ENCODE results near the gene RRAGD.

Gene RRAGD

DNA sequence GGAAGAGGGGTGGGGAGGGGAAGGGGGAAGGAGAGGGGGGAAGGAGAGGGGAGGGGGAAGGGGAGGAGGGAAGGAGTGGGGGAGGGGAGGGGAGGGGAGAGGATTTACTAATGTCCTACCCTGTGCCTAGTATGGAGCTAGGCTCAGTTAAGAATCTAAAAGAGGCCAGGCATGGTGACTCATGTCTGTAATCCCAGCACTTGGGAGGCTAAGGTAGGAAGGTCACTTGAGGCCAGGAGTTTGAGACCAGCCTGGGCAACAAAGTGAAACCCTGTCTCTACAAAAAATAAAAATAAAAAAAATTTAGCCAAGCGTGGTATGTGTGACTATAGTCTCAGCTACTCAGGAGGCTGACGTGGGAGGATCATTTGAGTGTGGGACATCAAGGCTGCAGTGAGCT lies 72.5 kb downstream of the RRAGD start:
- DNase-seq (ENCODE audit: low read depth, low spot score), result no peak
- no peak for TF ChIP-seq CTCF (IDR thresholded peaks at IDR 0.05; ENCODE audit: low read depth, low read length)

DNA sequence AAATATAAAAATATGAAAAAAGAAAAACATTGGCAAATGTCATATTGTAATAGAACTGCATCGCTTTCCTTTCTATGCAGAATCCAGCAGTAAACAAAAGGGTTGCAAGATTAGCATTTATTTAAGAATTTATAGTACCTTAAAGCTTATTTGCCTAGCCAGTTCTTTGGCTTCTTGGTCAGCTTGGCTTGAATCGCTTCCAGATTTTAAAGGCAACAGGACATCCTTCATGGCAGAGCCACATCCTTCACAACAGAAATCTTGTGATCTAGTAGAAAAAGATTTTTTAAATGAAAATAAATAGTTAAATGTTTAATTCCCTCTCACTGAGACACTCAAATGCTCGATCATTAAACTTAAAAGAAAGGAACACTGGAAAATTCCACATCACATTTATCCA lies 76.9 kb downstream of the RRAGD start:
- TF ChIP-seq CTCF (IDR thresholded peaks at IDR 0.05; ENCODE audit: low read depth, low read length), result no peak
- no peak overlapping the region for H3K4me3 ChIP-seq (ENCODE audit: low read depth, low read length)
- in situ Hi-C loops (cut with HindIII; ENCODE audit: low sequenced_read_pairs), result no loop called here
- DNase-seq (ENCODE audit: low read depth, low spot score), result no peak

More for the DNA sequence above, 72.5 kb downstream of the RRAGD start:
- in situ Hi-C loops (cut with HindIII; ENCODE audit: low sequenced_read_pairs), result no loop called here
- H3K4me3 ChIP-seq (ENCODE audit: low read depth, low read length), result no peak overlapping the region

DNA sequence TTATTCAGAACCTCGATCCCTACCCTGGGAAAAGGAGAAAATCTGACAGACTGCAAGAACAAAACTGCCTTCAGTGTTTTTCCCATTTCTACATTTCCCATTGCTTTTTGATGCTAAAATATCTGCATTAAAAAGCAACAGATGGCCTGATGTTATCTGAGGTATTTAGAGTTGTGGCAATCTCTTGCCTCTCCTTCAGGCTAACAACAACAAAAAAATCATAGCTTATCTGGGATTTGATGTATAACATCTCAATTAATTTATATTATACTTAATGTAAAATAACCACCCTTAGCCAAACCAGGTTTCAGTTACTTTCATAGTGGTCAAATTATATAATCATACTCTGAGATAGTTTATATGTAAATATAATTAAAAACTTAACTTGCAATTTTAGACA lies 81.2 kb downstream of the RRAGD start:
- no peak overlapping the region for H3K4me3 ChIP-seq (ENCODE audit: low read depth, low read length)
- in situ Hi-C loops (cut with HindIII; ENCODE audit: low sequenced_read_pairs), result no loop called here
- no peak for DNase-seq (ENCODE audit: low read depth, low spot score)
- no peak for TF ChIP-seq CTCF (IDR thresholded peaks at IDR 0.05; ENCODE audit: low read depth, low read length)

GRCh38 chr6:89328976-89329375 lies 83.1 kb downstream of the RRAGD start:
- in situ Hi-C loops (cut with HindIII; ENCODE audit: low sequenced_read_pairs), result no loop called here
- DNase-seq (ENCODE audit: low read depth, low spot score), result no peak
- TF ChIP-seq CTCF (IDR thresholded peaks at IDR 0.05; ENCODE audit: low read depth, low read length), result no peak
- H3K4me3 ChIP-seq (ENCODE audit: low read depth, low read length), result no peak overlapping the region

DNA sequence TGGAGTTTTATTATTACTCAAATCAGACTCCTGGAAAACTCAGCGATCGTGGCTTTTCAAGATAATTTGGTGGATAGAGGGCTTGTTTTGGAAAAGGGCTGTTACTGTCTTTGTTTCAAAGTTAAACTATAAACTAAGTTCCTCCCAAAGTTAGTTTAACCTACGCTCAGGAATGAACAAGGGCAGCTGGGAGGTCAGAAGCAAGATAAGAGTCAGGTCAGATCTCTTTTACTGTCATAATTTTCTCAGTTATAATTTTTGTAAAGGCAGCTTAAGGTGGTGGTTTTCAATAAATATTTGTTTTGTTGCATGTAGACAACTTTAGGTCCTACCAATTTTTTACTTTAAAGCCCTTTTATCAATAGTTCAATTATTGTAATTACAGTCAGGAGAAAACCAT lies 87.8 kb downstream of the RRAGD start:
- in situ Hi-C loops (cut with HindIII; ENCODE audit: low sequenced_read_pairs), result no loop called here
- TF ChIP-seq CTCF (IDR thresholded peaks at IDR 0.05; ENCODE audit: low read depth, low read length), result no peak
- DNase-seq (ENCODE audit: low read depth, low spot score), result no peak
- H3K4me3 ChIP-seq (ENCODE audit: low read depth, low read length), result no peak overlapping the region

GRCh38 chr6:89323511-89323971 lies 88.5 kb downstream of the RRAGD start:
- no peak for TF ChIP-seq CTCF (IDR thresholded peaks at IDR 0.05; ENCODE audit: low read depth, low read length)
- H3K4me3 ChIP-seq (ENCODE audit: low read depth, low read length), result no peak overlapping the region
- peak; percentile 22 for DNase-seq (ENCODE audit: low read depth, low spot score)
- in situ Hi-C loops (cut with HindIII; ENCODE audit: low sequenced_read_pairs), result no loop called here

All from astrocyte of the spinal cord (primary cell).